SHP77 (cell line): ENCODE results near the gene IRF8.
"Not testable (repeated sequence)": the region's sequence is repeated elsewhere in the genome, so short reads cannot be mapped to it uniquely, and the experiment has no call there.

Source experiments
- DNase-seq, 2 experiments: peaks; one replicate each; lab custom pipeline; 2025; lab: John Stamatoyannopoulos, UW

The IRF8 gene

GRCh38 chr16:85868495-85868894, 30.5 kb upstream of the IRF8 start:
- no peak for DNase-seq

GRCh38 chr16:85869206-85869605, 29.8 kb upstream of the IRF8 start:
- DNase-seq, result no peak

- no peak for DNase-seq
These were observed 29.0 kb upstream of the IRF8 start for GRCh38 chr16:85869785-85870558.

DNA sequence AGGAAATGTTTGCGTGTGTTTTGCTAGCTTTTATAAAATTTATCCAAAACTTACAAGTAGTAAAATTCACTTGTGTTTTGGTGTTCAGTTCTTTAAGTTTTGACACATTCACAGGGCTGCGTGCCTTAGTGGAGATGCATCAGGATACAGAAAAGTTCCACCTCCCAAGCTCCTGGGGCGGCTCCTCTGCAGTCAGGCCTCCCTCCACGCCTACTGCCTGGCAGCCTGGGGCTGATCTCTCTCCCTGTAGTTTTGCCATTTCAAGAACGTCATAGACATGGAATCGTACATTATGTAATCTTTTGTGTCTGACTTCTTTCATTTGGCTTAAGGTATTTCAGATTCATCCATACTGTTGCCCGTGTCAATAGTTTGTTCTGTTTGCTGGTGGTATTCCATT, 27.2 kb upstream of the IRF8 start:
- DNase-seq, result no peak

DNA sequence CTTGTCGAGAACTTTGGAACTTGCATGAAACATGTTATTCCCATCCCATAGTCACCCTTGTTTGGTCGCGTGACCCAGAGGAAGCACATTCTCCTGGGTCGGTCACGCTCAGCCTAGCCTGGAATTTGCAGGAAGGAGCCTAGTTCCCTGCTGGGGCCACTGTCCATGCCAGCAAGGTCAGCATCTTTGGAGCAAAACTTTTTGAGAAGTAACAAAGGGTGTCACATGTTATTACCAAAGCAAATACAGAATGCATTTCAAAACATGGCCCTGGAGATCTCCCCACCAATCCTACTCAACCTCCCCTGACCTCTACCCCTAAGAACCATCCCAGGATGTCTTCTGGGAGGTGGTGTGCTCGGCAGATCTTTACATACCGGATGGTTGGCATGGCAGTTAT, 26.2 kb upstream of the IRF8 start:
- DNase-seq, result no peak

DNA sequence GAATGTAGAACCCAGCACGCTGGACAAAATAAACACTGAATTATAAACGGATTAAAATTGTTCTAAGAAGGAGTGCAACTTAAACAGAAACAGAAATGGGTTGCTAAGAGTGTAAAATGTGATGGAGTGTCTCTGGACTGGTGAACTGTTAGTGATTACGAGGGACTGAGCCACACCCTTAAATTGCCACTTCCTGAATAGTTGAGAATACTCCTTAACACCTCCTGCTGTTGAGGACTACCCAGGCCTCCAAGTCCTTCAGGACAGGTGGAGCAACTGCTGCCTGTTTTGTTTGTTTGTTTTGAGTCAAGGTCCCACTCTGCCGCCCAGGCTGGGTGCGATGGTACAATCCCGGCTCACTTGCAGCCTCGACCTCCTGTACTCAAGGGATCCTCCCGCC, 25.8 kb upstream of the IRF8 start:
- DNase-seq, result no peak

GRCh38 chr16:85874031-85874430, 24.9 kb upstream of the IRF8 start:
- not testable (repeated sequence) for DNase-seq

DNA sequence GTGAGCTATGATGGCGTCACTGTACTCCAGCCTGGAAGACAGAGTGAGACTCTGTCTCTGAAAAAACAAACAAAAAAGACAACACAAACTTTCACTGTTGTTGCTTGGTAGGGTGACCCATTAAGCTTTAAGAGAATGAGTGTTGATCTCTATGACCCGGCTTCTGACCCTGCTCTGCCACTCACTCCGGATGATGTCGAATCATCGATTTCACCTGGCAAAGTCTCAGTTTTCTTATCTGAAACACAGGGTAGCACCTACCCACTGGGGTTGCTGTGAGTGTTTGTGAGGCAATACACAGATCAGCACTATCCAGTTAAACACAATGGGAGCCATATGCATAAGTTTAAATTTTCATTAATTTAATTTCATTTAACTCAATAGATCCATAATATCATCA, 20.6 kb upstream of the IRF8 start:
- no peak for DNase-seq

DNA sequence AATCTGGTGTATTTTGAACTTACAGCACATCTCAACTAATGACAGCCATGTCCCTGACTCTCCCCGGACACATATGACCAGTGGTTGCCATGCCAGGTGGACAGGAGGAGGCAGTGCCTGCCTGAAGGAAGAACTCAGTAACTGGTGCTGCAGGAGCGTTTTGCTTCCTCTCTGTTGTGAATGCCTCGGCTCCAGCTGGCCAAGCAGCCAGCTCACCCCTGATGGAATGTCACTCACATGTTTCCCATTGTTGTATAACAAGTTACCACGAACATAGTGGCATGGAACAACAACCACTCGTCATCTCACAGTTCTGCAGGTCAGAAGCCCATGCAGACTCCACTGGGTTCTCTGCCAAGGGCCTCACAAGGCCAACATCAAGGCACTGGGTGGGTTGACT, 20.1 kb upstream of the IRF8 start:
- DNase-seq, result no peak

- DNase-seq, result no peak
These were observed 19.4 kb upstream of the IRF8 start for GRCh38 chr16:85879549-85879948.

- DNase-seq, result no peak
These were observed 18.8 kb upstream of the IRF8 start for GRCh38 chr16:85879975-85880831.

- no peak for DNase-seq
These were observed 18.1 kb upstream of the IRF8 start for GRCh38 chr16:85880861-85881260.

GRCh38 chr16:85881436-85881835, 17.5 kb upstream of the IRF8 start:
- no peak for DNase-seq

- DNase-seq, result no peak
These were observed 16.7 kb upstream of the IRF8 start for GRCh38 chr16:85882181-85882810.

DNA sequence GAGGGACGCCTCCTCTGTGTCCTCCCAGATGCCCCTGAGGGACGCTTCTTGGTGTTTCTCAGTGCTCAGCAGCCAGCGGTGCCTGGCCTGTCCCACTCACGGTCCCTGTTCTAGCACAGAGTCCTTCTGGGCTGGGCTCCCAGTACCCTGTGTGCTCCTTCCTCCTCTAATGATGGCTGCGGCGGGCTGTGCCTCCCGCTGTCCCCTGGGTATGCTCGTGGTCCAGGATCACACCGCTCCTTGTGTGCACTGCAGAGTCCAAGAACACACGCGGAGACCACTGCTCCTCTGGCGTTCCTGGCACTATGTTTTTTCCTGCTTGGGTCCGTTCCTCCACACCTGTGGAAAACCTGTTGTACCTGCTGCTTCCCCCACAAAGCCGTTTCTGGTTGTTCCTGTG, 15.1 kb upstream of the IRF8 start:
- no peak for DNase-seq

DNA sequence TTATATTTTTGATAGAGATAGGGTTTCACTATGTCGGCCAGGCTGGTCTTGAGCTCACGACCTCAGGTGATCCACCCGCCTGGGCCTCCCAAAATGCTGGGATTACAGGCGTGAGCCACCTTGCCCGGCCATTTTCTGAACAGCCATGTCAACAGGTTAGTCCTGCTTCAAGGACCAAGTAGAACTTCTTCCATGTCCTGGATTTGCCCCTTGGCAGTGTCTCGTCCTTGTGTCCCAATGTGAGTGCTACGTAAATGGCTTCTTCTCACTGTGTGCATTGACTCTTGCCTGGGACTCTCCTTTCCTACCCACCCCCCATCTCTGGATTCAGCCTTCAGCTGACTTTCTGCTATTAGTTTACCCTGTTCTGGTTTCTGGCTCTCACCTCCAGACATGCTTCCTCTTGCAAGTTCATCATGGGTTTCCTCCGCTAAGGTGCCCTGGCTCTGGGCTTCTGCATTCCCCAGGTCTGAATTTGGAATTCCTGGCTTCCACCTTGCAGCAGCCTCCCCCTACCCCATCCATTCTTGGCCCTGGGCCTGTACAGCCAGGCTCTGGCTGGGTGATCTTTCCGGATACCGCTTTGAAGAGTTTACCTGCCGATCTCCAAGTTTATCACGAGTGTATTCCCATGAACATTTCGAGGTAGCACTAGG, 14.0 kb upstream of the IRF8 start:
- no peak for DNase-seq

GRCh38 chr16:85885537-85885936, 13.4 kb upstream of the IRF8 start:
- no peak for DNase-seq

DNA sequence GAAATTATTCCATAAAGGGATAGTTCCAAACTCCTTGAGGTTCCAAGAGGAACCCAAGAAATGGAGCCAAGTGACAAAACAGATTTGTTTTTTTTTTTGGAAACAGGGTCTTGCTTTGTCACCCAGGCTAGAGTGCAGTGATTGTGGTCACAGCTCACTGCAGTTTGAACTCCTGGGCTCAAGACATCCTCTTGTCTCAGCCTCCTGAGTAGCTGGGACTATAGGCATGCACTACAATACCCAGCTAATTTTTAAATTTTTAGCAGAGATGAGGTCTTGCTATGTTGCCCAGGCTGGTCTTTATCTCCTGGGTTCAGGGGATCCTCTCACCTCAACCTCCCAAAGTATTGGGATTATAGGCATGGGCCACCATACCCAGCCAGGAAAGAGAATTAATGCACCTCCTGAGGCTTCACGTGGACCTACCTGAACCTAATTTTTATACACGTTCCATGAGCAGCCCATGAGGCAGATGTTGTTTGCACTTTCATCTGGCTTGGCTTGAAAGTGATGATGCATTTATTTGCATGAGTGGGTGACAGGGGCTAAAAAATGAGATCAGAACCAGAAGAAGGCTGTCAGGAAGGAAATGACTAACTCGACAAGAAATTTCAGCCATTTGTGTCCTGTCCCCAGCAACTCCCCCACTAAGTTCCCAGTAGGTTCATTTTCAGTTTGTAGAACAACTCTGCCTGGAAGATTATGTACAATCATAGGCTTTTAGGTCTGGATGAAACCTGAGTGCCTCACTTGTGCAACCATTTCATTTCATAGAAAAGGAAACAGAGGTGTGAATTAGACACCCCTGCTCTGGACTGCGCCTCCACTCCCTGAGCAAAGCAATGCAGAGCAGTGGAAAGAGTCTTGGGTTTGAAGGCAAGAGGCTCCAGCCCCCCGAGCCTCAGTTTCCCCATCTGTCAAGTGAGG, 10.3 kb upstream of the IRF8 start:
- no peak for DNase-seq

GRCh38 chr16:85891033-85891775, 7.8 kb upstream of the IRF8 start:
- no peak for DNase-seq

DNA sequence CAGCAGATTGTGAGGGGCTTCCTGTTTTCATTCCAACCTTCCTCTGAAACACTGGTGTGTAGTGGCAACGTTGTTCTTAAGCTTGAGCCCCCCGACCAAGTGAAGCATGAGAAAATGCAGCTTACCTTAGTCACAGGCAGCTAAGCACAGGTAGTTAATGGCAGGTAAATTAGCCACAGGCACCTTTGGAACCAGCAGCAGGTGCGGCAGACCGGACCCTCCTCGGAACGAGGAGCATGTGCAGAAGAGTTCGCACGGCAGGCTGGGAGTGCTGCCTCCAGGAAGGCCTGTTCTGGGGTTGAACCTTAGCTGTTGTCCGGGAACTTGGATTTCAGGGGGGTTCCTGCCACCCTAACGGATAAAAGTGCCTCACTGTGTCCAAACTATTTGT, 7.2 kb upstream of the IRF8 start:
- DNase-seq, result no peak

DNA sequence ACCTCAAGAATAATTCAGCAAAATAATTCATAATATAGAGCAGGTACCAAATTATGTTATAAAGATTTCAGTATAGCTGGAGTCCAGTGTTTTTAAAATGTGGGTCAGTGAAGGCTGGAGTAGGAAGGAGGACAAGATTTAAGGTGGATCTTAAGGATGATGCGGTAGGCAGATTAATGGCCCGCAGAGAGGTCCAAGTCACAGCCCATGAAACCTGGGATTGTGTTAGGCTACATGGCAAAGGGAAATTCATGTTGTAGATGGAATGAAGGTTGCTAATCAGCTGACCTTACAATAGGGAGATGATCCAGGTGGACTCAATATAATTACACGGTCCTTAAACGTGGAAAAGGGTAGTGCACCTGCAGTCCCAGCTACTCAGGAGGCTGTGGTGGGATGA, 6.2 kb upstream of the IRF8 start:
- no peak for DNase-seq
